OCI-LY3 (cell line): ENCODE data around the gene FBXO24.

Source experiments
- H2AFZ ChIP-seq: fragments of 200-600, 300-600 bp; shearing (Covaris generic); 2 replicates; pipeline ENCODE4 v1.6.0; 2014; ENCODE audit warnings: antibody characterized with exemption, low read depth, low read length
- H3K27ac ChIP-seq: fragments of 200-600, 300-600 bp; sonication (generic); 2 replicates; pipeline ENCODE4 v1.5.1; 2014; ENCODE audit warnings: mild to moderate bottlenecking, low read length, moderate library complexity, mixed read lengths
- H3K27me3 ChIP-seq: fragments of 200-600, 300-600 bp; sonication (generic); 2 replicates; pipeline ENCODE4 v1.6.1; 2014; ENCODE audit warnings: low read depth, low read length, mixed read lengths
- H3K36me3 ChIP-seq: fragments of 200-600, 300-600 bp; sonication (generic); replicated peaks from 2 replicates; pipeline ENCODE3; 2014; ENCODE audit warnings: low read depth, low read length, mixed read lengths
- H3K4me1 ChIP-seq: fragments of 300-600, 200-600 bp; sonication (generic); 2 replicates; pipeline ENCODE4 v1.6.1; 2014; ENCODE audit warnings: low read length, mixed read lengths
- H3K4me2 ChIP-seq: fragments of 200-600, 300-600 bp; sonication (generic); 2 replicates; pipeline ENCODE4 v1.6.1; 2014; ENCODE audit warnings: low read length, mixed read lengths
- H3K4me3 ChIP-seq: fragments of 300-600, 200-600 bp; sonication (generic); 2 replicates; pipeline ENCODE4 v1.5.1; 2014; ENCODE audit warnings: antibody characterized with exemption, mild to moderate bottlenecking, low read length, moderate library complexity
- H3K79me2 ChIP-seq: fragments of 300-600, 200-600 bp; shearing (Covaris generic); 2 replicates; pipeline ENCODE4 v1.6.1; 2014; ENCODE audit warnings: mild to moderate bottlenecking, low read length, mixed read lengths
- H3K9ac ChIP-seq: fragments of 300-600, 200-600 bp; shearing (Covaris generic); 2 replicates; pipeline ENCODE4 v1.6.0; 2014; ENCODE audit warnings: mild to moderate bottlenecking, low read length, moderate library complexity
- H3K9me3 ChIP-seq: fragments of 200-600, 300-600 bp; shearing (Covaris generic); 2 replicates; pipeline ENCODE4 v1.6.1; 2014; ENCODE audit warnings: low read length, mixed read lengths; ENCODE audit not compliant: insufficient read depth
- H4K20me1 ChIP-seq: fragments of 200-600, 300-600 bp; sonication (generic); 2 replicates; pipeline ENCODE4 v1.6.1; 2016; ENCODE audit warnings: low read length, mixed read lengths; ENCODE audit not compliant: insufficient read depth
- CTCF ChIP-seq: fragments of 200-600, 300-600 bp; sonication (generic); IDR thresholded peaks from 2 replicates; pipeline ENCODE4 v1.5.1; 2014; ENCODE audit warnings: antibody characterized with exemption, low read length, low read depth
- EZH2phosphoT487 ChIP-seq: fragments of 200-600 bp; shearing (Covaris generic); IDR thresholded peaks from 2 replicates; pipeline ENCODE4 v1.6.1; 2018; ENCODE audit warnings: antibody characterized with exemption, mixed run types, low read depth

FBXO24 gene

DNA sequence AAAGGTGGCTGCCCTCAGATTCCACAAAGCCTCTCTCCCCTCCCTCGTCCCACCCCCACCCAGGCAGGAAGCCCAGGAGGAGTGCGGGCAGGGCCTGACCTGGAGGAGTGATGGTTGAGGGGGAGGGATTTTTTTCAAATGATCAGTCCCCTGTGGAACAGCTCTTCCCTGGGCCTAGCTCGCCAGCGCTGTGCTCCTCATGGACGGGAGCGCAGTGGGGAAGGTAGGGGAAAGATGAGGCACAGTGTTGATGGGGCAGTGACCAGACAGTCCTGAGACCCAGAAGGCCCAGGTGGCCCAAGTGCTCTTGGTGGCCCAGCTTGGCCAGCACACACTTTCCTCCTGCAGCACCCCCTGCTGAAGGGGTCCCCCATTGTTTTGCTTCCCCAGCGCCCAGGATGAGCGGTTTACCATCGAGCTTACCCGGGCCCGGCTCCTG lies 21.0 kb upstream of the FBXO24 start:
- Histone ChIP-seq H3K79me2 (no peaks in the 10 kb centered on the region), H3K9ac (no peak overlapping the region), H3K27ac (no peak overlapping the region), H4K20me1 (no peaks in the 10 kb centered on the region), H3K36me3 (peaks cover 6% of the 10 kb centered on the region), H2AFZ (no peak overlapping the region), H3K4me3 (no peak overlapping the region), H3K4me2 (no peak overlapping the region), H3K27me3 (no peaks in the 10 kb centered on the region), H3K9me3 (no peaks in the 10 kb centered on the region), H3K4me1 (no peaks in the 10 kb centered on the region)
- TF ChIP-seq EZH2phosphoT487 (no peak), CTCF (no peak)

DNA sequence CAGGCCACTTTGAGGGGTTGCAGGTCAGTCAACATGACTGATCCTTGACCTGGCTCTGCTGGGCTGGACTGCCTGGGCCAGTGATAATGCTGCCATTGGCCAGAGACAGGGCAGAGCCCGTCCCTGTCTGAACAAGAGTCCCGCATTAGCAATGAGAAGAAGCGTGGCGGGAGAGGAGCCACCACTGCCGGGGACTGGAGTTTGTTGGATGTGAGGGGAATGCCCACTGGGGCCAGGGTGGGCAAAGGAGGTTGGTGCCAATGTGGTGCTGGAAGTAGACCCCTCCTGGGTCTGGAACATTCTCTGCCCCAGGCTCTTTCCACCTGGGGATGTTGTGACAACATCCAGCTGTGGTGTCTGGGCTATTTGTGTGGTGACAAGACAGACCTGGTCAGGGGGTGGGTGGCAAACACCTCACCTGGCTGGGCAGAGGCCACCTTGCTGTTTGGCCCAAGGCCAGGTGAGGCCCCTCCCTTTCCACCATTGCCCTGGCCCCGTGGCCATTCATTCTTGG lies 20.1 kb upstream of the FBXO24 start:
- Histone ChIP-seq H2AFZ (no peak overlapping the region), H3K9me3 (no peaks in the 10 kb centered on the region), H3K4me3 (no peak overlapping the region), H3K27ac (no peak overlapping the region), H3K27me3 (no peaks in the 10 kb centered on the region), H3K36me3 (peaks cover 6% of the 10 kb centered on the region), H4K20me1 (no peaks in the 10 kb centered on the region), H3K9ac (no peak overlapping the region), H3K4me1 (no peaks in the 10 kb centered on the region), H3K79me2 (no peaks in the 10 kb centered on the region), H3K4me2 (no peak overlapping the region)
- TF ChIP-seq EZH2phosphoT487 = no peak
- TF ChIP-seq CTCF = no peak

DNA sequence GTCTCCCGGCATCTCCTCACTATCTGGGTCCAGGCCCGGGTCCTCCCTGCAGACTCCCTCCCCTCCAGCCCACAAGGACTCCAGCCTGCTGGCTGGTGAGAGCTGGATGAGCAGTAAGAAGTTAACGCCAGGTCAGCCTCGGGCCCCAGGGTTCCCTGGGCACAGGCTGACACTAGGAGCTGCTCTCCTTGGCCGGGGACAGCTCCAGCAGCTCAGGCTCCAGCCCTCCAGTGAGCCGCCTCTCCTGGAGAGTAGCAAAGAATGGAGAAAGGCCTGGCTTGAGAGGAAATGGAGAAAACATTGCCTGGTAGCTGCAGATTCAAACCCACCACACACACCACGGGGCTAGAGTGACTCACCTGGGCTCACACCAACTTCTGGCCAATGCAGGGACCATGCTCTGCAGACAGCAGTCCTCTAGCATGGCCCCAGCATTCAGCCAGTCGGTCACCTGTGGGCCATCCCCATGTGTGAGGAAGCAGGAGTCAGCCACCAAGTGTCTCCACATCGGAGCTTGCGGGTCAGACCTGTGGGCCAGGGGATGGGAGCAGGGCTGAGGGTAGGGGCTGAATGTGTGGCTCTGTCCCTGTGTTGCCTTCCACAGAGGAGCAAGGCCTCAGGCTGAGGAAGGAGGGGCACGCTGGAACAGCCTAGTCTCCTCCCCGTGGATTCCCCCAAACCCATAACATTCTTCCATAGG lies 18.9 kb upstream of the FBXO24 start:
- Histone ChIP-seq H3K9me3 (no peaks in the 10 kb centered on the region), H3K4me3 (no peak overlapping the region), H2AFZ (no peak overlapping the region), H4K20me1 (no peaks in the 10 kb centered on the region), H3K79me2 (no peaks in the 10 kb centered on the region), H3K36me3 (peaks cover 2% of the 10 kb centered on the region), H3K4me1 (no peaks in the 10 kb centered on the region), H3K27ac (no peak overlapping the region), H3K27me3 (no peaks in the 10 kb centered on the region), H3K9ac (no peak overlapping the region), H3K4me2 (no peak overlapping the region)
- no peak for TF ChIP-seq EZH2phosphoT487
- no peak for TF ChIP-seq CTCF

DNA sequence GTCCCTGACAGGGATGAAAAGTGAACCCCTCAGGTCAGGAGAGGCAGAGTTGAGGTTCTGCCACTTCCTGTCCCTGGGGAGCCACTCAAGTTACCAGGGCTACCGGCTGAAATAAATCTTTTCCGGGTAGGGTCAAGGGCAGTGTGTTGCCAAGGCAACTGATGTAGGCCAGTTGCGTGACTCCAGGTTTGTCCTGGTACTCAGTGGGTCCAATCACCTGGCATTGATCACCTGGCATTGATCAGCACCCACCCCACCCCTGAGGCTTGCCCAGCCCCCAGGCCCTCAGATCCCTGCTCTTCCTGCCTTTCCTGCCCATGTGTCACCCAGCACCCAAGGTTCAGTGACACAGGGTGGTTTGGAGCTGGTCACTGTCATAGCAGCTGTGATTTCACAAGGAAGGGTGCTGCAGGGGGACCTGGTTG lies 18.4 kb upstream of the FBXO24 start:
- Histone ChIP-seq H3K4me1 (no peaks in the 10 kb centered on the region), H4K20me1 (no peaks in the 10 kb centered on the region)

More for the DNA sequence above, 18.4 kb upstream of the FBXO24 start:
- peaks cover 2% of the 10 kb centered on the region for H3K36me3 ChIP-seq
- H2AFZ ChIP-seq = no peak overlapping the region
- H3K4me3 ChIP-seq = no peak overlapping the region
- TF ChIP-seq EZH2phosphoT487 (no peak), CTCF (no peak)
- H3K27ac ChIP-seq = no peak overlapping the region
- H3K4me2 ChIP-seq = no peak overlapping the region
- no peaks in the 10 kb centered on the region for H3K9me3 ChIP-seq
- no peaks in the 10 kb centered on the region for H3K79me2 ChIP-seq
- H3K9ac ChIP-seq = no peak overlapping the region
- no peaks in the 10 kb centered on the region for H3K27me3 ChIP-seq
